Keratinocyte (primary cell): ENCODE results near the gene OSGIN1.

Experiments used
- EZH2 ChIP-seq: IDR thresholded peaks from one replicate; pipeline ENCODE4 v1.6.1; 2012; ENCODE audit warnings: inconsistent platforms, mild to moderate bottlenecking, low read length, moderate library complexity
- TF ChIP-seq, protein P1 (sequence below), 3 experiments: IDR thresholded peaks in 1 of 3; conservative IDR thresholded peaks in 1 of 3; optimal IDR thresholded peaks in 1 of 3; 2 replicates in 2 of 3; 3 replicates in 1 of 3; pipeline versions ENCODE3 to v1.5.1; 2011; ENCODE audit warnings: low read length in 3 of 3, mild to moderate bottlenecking in 3 of 3, moderate library complexity in 2 of 3, control low read depth in 1 of 3, inconsistent platforms in 1 of 3; ENCODE audit not compliant: insufficient read depth in 2 of 3; ENCODE audit errors: extremely low read depth in 1 of 3

DNA sequence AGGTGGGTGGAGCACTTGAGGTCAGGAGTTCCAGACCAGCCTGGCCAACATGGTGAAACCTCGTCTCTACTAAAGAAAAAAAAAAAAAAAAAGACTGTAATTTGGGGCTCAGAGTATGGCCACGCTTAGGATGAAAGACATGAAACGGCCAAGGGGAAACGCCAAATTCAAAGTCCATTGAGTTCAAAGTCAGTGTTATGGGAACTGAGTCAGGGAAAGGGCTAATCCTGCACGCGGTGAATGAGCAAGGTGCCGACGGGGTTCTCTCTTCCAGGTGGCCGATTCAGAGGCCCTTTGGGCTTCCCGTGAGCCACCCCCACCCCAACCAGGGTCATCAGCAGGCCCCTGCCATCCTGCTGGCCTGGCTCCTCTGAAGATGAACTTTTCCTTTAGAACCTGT lies 7.5 kb upstream of the OSGIN1 start:
- TF ChIP-seq, protein P1, sequence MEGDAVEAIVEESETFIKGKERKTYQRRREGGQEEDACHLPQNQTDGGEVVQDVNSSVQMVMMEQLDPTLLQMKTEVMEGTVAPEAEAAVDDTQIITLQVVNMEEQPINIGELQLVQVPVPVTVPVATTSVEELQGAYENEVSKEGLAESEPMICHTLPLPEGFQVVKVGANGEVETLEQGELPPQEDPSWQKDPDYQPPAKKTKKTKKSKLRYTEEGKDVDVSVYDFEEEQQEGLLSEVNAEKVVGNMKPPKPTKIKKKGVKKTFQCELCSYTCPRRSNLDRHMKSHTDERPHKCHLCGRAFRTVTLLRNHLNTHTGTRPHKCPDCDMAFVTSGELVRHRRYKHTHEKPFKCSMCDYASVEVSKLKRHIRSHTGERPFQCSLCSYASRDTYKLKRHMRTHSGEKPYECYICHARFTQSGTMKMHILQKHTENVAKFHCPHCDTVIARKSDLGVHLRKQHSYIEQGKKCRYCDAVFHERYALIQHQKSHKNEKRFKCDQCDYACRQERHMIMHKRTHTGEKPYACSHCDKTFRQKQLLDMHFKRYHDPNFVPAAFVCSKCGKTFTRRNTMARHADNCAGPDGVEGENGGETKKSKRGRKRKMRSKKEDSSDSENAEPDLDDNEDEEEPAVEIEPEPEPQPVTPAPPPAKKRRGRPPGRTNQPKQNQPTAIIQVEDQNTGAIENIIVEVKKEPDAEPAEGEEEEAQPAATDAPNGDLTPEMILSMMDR (optimal IDR thresholded peaks at IDR 0.05 in 1 of 3, IDR thresholded peaks at IDR 0.05 in 1 of 3, conservative IDR thresholded peaks at IDR 0.05 in 1 of 3; ENCODE audit: extremely low read depth in 1 of 3, insufficient read depth in 2 of 3, low read length in 3 of 3) = no peak
- TF ChIP-seq EZH2 = no peak
